ENCODE results near the gene KATNBL1. TPM values are rescaled to one million over a fixed set of nuclear protein-coding genes. Genes with fewer than 3 reads are reported as not detected.
A peak's percentile ranks its signal among the peaks of the same experiment; 100 is the strongest.

KATNBL1 gene
- total and polyA plus RNA-seq, 9 of the 15 experiments (the other 6 are each of a cell fraction or from before 2014, with no cell fraction given), result 6.6 to 46.0 (median 24.0) TPM

GRCh38 chr15:34209421-34210282, at the start of gene KATNBL1 (continued):
- TF ChIP-seq ZNF592 (IDR thresholded peaks at IDR 0.05) (peak; percentile 63; the same call in 1 of the 2 replicates), NCOA4 (IDR thresholded peaks at IDR 0.05; ENCODE audit: partially characterized antibody) (no peak), ZNF511 (CRISPR knock-in tag; IDR thresholded peaks at IDR 0.05) (peak; percentile 40; the same call in 1 of the 2 replicates), KDM1A (IDR thresholded peaks at IDR 0.05) (no peak), ETS2 (tag; IDR thresholded peaks at IDR 0.05; ENCODE audit: borderline replicate concordance, poor library complexity, severe bottlenecking) (no peak), CHD4 (IDR thresholded peaks at IDR 0.05; ENCODE audit: insufficient read depth, insufficient replicate concordance, low read depth, low read length, poor library complexity, severe bottlenecking) (no peak), ADNP (tag; IDR thresholded peaks at IDR 0.05) (no peak), CBFA2T2 (conservative IDR thresholded peaks at IDR 0.05) (no peak), CTBP1 (IDR thresholded peaks at IDR 0.05; ENCODE audit: borderline replicate concordance) (peak; percentile 87), CCNT2 (IDR thresholded peaks at IDR 0.05; ENCODE audit: borderline replicate concordance, extremely low read depth, insufficient read length, low read depth, low read length) (peak; percentile 91), CBX3 (IDR thresholded peaks at IDR 0.05; ENCODE audit: borderline replicate concordance in 1 of 2, low read length in 2 of 2) (peak in 1 of 2 experiments; percentile 37; a peak in 1 of 3 replicates), CTCF (IDR thresholded peaks at IDR 0.05 in 2 of 3, conservative IDR thresholded peaks at IDR 0.05 in 1 of 3; ENCODE audit: insufficient read depth in 2 of 3, low read depth in 1 of 3, low read length in 3 of 3) (peak; percentile 90 to 97 (median 91)), ZHX1 (conservative IDR thresholded peaks at IDR 0.05; ENCODE audit: low read length) (no peak), JUND (IDR thresholded peaks at IDR 0.05; ENCODE audit: borderline replicate concordance, low read depth, low read length) (peak; percentile 50; the same call in 1 of the 2 replicates), JUND (tag; IDR thresholded peaks at IDR 0.05; ENCODE audit: borderline replicate concordance, low read depth, low read length) (no peak; the same call in 2 of the 3 replicates), RCOR1 (IDR thresholded peaks at IDR 0.05; ENCODE audit: borderline replicate concordance in 1 of 2, low read depth in 2 of 2, low read length in 2 of 2) (peak in 1 of 2 experiments; percentile 80; a peak in 2 of 4 replicates)

Data from K562 (cell line).